NCI-H460 (cell line): Measurements from ENCODE around the gene TMEM51. TPM values are rescaled to one million over a fixed set of nuclear protein-coding genes. Genes with fewer than 3 reads are reported as not detected.

Experiments
- DNase-seq: peaks from one replicate; pipeline ENCODE4 v3.0.0-alpha.2; 2016; ENCODE audit warnings: low read depth; ENCODE audit errors: extremely low read depth
- total RNA-seq: library from RNA; depleted of rRNA; stranded (reverse); fragments of >200 nt; shearing (Covaris generic); gene quantifications from 2 replicates; pipeline ENCODE4 v1.2.3, GENCODE V29; 2014

Gene TMEM51
- total RNA-seq, 1 experiment from 2014 or later: 6.3 TPM

DNA sequence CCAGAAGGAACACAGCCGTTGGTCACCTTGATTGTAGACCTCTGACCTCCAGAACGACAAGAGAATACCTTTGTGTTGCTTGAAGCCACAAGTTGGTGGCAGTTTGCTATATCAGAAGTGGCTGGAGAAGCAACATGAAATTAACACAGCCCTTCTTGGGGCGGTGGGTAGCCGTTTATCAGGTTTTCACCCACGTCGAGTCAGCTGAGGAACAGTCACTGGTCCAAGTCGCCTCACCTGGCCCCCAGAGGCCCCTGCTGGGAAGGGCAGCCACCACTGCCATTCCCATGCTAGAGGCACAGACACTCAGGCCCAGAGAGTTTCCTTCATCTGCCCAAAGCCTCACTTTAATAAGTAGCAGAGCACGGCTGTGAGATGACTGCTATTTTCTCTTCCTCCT, 37.7 kb downstream of the TMEM51 start:
- DNase-seq: no peak

DNA sequence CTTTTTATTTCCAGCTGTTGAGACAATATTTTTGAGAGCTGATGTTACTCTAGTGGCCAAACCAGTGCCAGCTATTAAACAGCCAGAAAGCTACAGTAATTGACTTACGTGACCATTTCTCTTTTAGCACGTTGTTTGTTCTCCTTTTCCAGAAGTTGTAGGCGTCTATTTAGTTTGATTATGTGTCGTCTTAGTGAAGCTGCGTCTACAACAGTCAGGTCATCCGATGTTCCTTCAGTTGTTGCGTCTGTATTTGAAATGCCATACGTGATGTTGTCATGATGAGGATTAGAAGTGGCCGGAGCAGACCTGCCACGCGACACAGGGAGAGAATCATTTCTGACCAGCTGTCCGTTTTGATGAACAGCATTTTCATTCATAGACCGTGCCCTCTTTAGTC, 38.2 kb downstream of the TMEM51 start:
- no peak for DNase-seq

DNA sequence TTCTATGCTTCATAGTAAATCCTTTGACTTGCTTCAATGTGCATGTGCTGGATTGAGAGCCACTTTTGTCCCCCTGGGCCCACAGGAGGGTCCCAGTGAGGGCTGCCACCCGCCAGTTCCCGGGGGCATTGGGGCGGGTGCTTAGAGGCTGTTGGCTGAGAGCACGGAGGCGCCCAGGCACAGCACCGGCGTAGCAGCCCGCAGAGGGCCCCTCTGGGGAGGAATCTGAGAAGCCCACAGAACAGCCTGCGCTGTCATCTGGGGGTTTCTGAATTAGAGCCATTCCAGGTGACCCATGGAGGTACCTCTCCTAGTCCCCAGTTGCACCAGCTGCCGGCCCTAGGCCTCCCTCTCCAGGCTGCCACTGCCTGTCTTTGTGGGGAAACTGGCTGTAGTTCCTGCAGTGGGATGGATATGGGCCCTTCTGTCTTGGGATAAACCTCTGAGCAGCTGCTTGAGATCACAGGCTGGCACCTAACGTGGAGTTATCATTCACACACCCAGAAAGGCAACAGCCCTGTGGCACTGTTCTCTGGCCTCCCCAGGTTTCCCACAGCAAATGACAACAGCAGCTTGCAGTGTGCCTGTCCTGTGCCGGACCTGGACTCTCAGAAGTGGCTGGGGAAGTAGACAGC, 39.5 kb downstream of the TMEM51 start:
- DNase-seq: no peak

DNA sequence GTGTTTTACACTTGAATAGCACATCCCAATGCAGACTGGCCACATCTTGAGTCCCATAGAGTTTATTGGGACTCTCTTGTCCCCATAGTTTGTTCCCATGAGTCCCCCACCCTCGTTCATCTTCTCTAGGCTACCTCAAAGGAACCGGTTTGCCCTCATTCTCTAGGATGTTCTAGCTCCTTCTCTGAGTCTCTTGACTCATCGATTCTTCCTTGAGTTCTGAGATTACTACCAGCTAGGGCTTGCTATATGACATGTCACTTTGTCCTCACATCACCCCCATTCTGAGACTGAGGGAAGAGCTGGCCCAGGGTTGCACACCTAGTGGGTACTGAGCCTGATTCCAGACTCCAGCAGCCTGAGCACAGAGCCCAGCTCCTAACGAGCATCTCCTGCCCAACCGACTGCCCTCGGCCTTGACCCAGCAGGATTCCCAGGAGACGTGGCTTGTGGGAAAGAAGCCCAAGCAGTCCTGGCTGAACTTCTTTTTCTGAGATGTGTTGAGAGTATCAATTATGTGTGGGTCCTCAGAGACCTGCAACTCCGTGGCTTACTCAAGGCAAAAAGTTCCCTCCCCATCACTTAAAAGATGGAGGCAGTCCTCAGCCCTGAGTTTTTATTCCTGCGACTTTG, 42.0 kb downstream of the TMEM51 start:
- DNase-seq: no peak

DNA sequence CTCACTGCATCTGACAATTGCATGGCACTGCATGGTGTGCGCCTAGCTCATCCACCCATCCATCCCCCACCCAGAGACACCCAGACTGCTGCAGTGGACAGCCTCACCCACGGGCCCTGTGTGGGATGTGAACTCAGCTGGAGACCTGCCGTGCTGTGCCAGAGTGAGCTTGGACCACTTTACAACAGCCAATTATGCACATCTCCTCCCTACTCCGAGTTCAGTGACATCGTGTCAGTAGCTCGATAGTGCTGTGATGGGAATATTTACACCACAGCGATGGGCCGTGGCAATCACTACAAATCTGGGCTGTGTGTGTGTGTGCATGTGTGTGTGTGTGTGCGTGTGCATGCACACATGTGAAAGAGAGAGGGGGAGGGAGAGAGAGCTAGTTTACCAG, 42.5 kb downstream of the TMEM51 start:
- DNase-seq: no peak

DNA sequence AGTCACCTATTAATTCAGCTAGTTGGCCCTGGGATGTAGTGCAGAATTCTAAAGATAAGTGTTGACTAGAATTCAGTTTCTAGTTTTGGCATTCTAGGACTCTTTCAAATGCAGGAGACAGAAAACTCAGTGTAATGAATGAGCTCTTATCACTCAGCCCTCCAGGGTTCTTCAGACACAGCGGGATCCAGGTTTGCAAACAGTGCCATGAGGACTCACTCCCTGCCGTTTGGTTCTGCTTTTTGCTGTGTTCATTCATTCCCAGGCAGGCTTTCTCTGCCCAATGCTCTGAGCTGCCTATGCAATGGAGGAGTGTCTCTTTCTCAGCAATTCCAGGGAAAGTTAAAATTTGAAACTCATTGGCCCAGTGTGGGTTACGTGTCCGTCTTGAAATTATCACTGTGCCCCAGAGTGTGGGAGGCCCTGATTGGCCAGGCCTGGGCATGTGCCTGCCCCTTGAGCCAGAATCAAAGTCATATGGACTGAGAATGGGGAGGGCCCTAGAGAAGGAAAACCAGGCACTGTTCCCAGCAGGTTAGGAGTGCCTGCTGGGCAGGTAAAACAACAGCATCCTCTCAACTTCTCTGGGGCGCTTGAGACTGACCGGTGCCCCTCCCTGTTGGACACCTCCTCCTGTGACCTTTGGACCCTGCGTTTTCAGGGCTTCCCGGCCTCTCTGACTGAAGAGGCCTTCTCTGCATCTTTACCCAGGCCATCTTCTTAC, 43.4 kb downstream of the TMEM51 start:
- no peak for DNase-seq

DNA sequence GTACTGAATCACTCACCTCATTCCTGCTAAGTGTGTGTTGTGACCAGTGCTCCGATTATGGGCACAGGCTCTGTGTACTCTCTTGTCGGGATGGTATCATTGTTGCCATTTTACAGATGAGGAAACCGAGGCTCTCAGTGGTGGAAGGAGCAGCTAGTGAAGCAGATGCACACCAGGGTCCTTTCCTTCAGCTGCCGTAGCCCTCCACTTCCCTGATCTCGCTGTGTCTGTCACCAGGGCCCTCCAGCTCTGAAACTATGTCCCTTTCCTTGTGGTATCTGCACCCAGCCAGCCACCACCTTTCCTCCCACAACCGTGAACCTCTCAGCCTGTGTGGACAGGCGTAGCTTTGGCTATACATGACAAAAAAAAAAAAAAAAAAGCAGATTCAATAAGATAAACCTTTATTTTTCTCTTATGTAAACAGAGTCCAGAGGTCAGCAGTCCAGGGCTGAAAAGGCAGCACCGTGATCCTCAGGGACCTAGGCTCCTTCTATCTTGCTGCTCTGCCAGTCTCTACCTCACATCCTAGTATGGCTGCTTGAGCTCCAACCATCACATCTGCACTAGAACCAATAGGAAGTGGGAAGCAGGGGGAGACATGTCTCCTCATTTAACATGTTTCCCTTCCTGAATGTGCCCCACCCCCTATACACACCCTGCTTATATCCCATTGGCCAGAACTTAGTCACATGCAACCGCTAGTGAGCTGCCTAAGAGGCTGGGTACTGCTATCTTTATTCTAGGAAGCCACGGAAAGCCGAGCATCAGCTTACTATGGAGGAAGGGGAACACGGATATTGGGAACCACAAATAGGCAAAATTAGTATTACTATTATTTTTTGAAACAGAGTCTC, 44.3 kb downstream of the TMEM51 start:
- DNase-seq: no peak

DNA sequence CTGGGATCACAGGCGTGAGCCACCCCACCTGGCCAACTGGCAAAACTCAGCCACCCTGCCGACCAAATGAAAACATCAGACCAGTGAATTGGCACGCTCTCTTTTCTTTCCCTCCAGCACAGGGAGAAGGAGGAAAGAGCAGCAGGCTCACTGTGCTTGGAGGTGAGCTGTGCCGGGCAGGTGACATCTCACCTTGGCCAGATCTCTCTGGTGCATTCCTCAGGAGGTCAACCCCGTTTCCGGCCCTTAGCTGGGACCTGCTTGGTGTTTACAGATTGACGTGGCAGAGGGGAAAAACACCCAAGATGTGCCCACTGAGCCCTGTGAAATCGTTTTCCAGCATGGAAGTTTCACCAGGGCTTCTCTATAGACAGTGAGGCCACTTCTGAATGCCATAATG, 45.1 kb downstream of the TMEM51 start:
- DNase-seq: no peak

DNA sequence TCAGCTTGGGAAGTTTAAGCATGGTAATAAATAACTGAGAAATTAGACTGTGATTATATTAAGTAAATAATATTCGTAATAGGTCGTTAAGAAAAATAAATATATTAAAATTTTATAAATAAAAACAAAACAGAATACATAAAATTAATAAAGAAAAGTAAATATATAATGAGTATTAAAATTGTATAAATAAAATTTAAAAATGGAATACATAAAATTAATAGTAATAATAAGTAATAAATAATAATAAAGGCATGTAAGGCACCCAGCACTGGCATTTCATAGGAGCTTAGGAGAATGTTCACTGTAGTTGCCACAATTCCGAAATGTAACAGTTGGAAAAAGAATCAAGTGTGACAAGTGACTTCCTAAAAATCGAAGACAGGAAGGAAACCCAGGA, 47.7 kb downstream of the TMEM51 start:
- no peak for DNase-seq

DNA sequence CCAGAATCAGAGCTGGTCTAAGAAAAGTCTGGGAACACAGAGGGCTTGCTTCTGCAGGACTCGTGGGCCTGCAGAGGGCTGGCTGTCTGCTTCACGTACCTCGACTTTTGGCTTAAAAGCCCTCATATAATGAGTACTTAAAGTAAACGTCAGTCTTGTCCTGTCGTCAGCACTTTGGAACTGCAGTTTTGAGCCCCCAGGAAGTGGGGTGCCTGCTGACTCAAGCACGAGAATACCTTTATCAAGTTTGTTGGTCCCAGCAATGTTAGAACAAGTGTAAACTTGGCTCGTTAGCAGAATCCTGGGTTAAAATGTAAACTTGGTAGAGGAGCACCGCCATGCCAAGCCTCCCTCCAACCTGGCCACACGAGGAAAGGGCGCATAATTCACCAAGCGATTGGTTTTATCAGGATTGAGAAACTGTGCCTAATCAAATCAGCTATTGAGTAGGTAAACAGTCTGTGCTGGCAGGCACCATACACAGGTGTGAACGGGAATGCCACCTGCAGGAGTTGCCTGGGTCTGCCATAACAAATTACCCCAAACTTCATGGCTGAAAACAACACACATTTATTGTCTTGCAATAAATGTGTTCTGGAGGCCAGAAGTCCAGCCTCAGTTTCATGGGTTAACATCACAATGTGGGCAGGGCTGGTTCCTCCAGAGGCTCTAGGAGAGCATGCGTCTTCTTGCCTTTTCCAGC, 48.5 kb downstream of the TMEM51 start:
- DNase-seq: no peak

DNA sequence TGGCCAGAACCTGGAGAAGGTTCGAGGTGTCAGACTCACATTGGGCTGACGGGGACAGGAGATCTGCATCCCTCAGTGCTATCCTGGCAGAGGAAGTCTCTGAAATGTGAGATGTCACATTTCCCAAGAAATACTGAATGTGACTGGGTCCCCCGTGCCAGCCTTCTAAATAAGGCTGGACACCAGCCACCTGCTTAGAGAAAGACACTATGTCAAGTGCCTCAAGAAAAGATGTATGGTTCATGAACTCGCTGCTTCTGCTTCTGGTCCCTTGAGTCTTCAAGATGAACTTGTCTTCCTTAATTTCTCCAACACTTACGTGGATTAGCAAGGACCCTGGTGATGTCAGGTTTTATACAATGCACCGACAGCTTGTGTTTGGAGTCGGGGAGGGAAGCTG, 51.4 kb downstream of the TMEM51 start:
- no peak for DNase-seq

DNA sequence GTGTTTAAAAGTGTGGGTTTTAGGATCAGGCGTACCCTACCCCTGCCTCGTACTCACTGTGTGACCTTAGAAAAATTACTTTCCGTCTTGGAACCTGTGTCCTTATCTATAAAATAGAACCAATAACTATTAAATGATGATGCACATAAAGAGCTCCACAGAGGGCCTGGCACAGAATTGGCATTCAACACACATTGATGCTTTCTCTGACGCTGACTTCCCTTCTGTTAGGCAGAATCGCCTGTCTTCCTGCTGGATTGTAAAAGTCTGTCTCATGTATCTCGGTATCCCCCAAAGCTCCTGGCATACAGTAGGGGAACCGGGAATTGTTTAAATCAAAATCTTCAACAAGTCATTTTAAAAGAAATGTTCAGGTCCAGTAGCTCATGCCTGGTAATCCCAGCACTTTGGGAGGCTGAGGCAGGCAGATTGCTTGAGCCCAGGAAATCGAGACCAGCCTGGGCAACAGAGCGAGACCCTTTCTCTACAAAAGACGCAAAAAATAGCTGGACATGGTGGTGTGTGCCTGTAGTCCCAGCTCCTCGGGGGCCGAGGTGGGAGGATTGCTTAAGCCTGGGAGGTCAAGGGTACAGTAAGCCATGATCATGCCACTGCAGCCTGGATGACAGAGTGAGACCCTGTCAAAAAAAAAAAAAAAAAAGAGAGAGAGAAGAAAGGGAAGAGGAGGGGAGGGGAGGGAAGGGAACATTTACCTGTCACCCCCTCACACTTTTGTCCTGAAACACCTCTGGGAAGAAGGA, 52.2 kb downstream of the TMEM51 start:
- DNase-seq: no peak

DNA sequence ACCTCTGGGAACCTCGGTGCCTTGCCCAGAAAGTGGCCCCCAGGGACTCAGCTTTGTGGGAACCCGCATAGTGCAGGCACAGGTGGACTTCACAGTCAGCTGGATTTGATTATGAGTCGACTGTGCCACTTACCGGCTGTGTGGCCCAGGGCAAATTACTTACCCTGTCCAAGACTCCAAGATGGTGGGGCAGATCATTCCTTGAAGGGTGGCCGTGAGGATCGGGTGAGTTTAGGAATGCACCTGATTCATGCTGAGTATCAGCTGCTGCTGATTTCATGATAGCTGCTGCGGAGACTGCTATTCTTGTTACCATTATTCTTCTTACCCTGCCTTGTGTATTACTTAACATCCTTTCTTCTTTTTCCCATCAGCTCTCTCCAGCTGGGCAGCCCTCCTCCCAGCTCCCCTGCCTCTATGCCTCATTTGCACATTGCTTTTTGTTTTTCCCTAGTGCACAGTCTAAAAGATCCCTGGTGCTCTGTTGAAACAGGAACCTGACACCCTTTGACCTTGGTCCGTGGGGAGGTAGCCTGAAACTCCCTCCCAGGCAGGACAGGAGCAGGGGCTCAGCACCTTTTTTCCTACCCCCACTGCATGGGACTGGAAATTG, 53.0 kb downstream of the TMEM51 start:
- DNase-seq: no peak

DNA sequence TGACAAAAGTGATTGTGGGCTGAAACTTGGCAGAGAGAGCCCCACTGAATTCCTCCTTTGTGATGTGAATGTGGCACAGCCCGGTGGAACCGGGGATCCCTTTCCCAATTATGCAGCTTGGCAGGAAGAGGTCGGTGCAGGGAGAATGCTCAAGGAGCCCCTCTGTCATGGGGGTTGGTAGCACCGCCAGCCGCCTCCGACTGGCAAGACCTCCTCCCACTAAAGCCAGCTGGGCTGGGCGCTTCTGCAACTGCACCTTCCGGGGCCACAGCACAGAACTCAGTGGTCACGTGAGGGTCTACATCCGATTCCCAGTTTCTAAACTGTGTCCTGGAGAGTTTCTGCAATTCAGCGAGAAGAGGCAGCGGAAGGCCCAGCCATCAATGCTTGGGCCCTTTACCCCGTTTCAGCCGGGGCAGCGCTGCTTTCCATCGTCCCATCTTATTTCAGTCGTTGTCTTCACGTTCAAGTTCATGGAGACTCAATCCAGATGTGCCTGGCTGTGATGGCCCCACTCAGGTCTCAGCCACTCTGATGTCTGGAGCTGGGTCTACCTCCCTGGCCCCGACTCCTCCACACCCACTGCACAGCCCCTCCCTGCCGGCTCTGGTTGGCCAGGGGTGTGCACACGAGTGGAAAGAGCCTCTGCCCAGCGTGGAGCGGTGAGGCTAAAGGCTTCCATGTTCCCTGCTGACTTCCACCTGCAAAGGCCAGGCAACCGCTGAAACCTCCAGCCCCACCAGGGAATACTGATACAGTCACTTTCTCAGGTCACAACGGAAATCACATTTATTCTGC, 53.7 kb downstream of the TMEM51 start:
- no peak for DNase-seq

DNA sequence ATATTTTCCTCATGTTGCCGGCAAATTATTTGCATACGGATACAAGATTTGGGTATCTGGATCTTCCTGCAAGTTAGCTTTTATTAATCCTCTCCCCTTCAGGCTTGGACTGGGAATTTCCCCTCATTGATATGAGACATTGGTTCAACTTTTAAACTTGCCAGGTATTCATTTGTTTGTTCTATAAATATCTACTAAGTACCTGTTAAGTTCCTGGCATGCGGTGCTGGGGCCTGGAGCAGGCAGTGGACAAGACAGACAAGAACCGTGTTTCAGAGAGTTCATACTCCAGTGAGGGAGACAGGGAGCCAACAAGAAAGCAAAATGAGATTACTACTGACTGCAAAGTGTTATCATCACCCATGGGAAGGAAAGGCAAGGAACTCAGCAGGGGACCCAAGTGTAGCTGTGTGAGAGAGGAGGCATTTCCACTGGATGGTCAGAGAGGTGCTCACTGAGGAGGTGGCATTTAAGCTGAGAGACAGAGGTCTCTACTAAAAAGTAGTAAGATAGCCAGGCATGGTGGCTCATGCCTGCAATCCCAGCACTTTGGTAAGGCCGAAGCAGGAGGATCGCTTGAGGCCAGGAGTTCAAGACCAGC, 54.4 kb downstream of the TMEM51 start:
- no peak for DNase-seq

DNA sequence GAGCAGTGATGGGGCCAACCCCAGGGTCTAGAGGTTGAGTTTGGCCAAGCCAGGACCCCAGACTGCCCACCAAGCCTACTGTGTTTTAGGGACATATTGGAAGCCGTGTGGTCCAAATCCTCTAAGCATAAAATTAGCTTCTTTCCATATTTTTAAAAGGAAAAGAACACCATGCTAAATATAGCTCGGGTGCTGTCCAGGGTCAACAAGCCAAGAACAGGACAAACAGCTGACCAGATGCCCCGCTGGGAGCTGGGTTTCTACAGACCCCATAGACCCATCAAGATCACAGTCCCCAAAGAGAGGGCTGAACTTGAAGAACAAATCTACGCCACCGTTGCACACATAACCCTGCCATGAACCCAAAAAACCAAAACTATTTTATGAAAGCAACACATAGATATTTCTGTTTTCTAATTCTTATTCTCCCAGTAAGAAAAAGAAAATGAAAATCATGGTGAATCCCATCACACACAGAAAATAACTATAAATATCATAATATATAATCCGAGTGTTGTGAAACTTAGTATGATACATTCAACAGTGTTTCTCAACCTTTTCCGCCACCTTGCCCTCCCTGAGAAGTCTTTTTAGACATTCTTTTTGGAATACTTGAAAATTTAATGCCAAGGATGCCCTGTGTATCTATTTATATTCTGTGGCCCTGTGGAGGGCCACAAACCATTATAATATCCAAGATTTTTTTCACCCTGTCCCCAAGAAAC, 57.3 kb downstream of the TMEM51 start:
- no peak for DNase-seq

DNA sequence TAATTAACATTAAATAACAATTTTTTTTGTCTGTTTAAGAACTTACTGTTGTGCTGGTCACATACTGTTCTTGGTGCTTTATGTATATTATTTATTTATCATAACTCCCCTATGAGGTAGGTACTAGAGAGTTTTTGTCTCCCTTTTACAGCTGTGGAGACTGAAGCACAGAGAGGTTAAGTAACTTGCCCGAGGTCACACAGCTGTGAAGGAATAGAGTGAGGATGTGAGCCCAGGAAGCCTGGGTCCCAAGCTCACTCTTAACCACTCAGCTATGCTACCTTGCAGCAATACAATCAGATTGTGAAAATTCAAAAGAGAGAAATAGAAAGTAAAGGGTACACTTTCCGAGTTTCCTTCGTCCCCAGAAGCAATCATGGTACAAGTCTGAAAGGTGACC, 57.9 kb downstream of the TMEM51 start:
- no peak for DNase-seq
